Stimulated activated naive CD8-positive, alpha-beta T cell treated with anti-CD3 and anti-CD28 coated beads, Interleukin-15, Interleukin-2, amounts not matched to agents 100 ng/mL and 50 ng/mL, for 24 hours (primary cell): ENCODE measurements around the gene MAP1S.
"Not testable (repeated sequence)": the region's sequence is repeated elsewhere in the genome, so short reads cannot be mapped to it uniquely, and the experiment has no call there.

Experiments
- H3K27ac Mint-ChIP-seq: one replicate; pipeline ENCODE4 v1.8.0; 2021; ENCODE audit warnings: mild to moderate bottlenecking, mixed read lengths
- H3K27me3 Mint-ChIP-seq: one replicate; pipeline ENCODE4 v1.8.0; 2021; ENCODE audit warnings: mixed read lengths
- H3K36me3 Mint-ChIP-seq: one replicate; pipeline ENCODE4 v1.8.0; 2021; ENCODE audit warnings: low read depth, mixed read lengths
- H3K4me1 Mint-ChIP-seq: one replicate; pipeline ENCODE4 v1.8.0; 2021; ENCODE audit warnings: low read depth, mixed read lengths
- H3K4me3 Mint-ChIP-seq: one replicate; pipeline ENCODE4 v1.8.0; 2021; ENCODE audit warnings: mild to moderate bottlenecking, mixed read lengths
- H3K9me3 Mint-ChIP-seq: one replicate; pipeline ENCODE4 v1.8.0; 2021; ENCODE audit warnings: mixed read lengths

The MAP1S gene

GRCh38 chr19:17758515-17758914, 39.2 kb downstream of the MAP1S start:
- H3K4me3 Mint-ChIP-seq = no peak overlapping the region
- H3K27ac Mint-ChIP-seq = no peak overlapping the region
- no peaks in the 10 kb centered on the region for H3K27me3 Mint-ChIP-seq
- peaks cover 55% of the 10 kb centered on the region for H3K36me3 Mint-ChIP-seq
- H3K9me3 Mint-ChIP-seq = no peaks in the 10 kb centered on the region
- H3K4me1 Mint-ChIP-seq = peaks cover 47% of the 10 kb centered on the region

GRCh38 chr19:17761148-17761547, 41.9 kb downstream of the MAP1S start:
- Mint-ChIP-seq H3K27me3 (no peaks in the 10 kb centered on the region), H3K36me3 (peaks cover 61% of the 10 kb centered on the region), H3K9me3 (no peaks in the 10 kb centered on the region), H3K27ac (peak overlapping the region; percentile 52), H3K4me3 (no peak overlapping the region), H3K4me1 (peaks cover 33% of the 10 kb centered on the region)

- H3K4me1 Mint-ChIP-seq = peaks cover 28% of the 10 kb centered on the region
- H3K27ac Mint-ChIP-seq = no peak overlapping the region
- H3K27me3 Mint-ChIP-seq = no peaks in the 10 kb centered on the region
- H3K9me3 Mint-ChIP-seq = no peaks in the 10 kb centered on the region
- H3K4me3 Mint-ChIP-seq = no peak overlapping the region
- H3K36me3 Mint-ChIP-seq = peaks cover 56% of the 10 kb centered on the region
Measured at GRCh38 chr19:17762505-17763229, 43.4 kb downstream of the MAP1S start.

- Mint-ChIP-seq H3K4me3 (no peak overlapping the region), H3K9me3 (no peaks in the 10 kb centered on the region), H3K36me3 (peaks cover 54% of the 10 kb centered on the region), H3K27me3 (no peaks in the 10 kb centered on the region), H3K27ac (no peak overlapping the region), H3K4me1 (peaks cover 26% of the 10 kb centered on the region)
Measured at GRCh38 chr19:17764348-17764747, 45.1 kb downstream of the MAP1S start.

- Mint-ChIP-seq H3K9me3 (no peaks in the 10 kb centered on the region), H3K27ac (peak overlapping the region; percentile 34), H3K4me1 (peaks cover 20% of the 10 kb centered on the region), H3K36me3 (peaks cover 49% of the 10 kb centered on the region), H3K27me3 (no peaks in the 10 kb centered on the region), H3K4me3 (no peak overlapping the region)
Measured at GRCh38 chr19:17765069-17765618, 45.9 kb downstream of the MAP1S start.

- no peaks in the 10 kb centered on the region for H3K27me3 Mint-ChIP-seq
- no peak overlapping the region for H3K27ac Mint-ChIP-seq
- H3K4me1 Mint-ChIP-seq = peaks cover 8% of the 10 kb centered on the region
- no peaks in the 10 kb centered on the region for H3K9me3 Mint-ChIP-seq
- peaks cover 35% of the 10 kb centered on the region for H3K36me3 Mint-ChIP-seq
- no peak overlapping the region for H3K4me3 Mint-ChIP-seq
Measured at GRCh38 chr19:17766543-17767131, 47.4 kb downstream of the MAP1S start.

- H3K4me1 Mint-ChIP-seq = peaks cover 8% of the 10 kb centered on the region
Measured at GRCh38 chr19:17767559-17767958, 48.3 kb downstream of the MAP1S start.

GRCh38 chr19:17770613-17771012, 51.3 kb downstream of the MAP1S start:
- Mint-ChIP-seq H3K4me3 (no peak overlapping the region), H3K27me3 (no peaks in the 10 kb centered on the region), H3K9me3 (no peaks in the 10 kb centered on the region), H3K4me1 (peaks cover 4% of the 10 kb centered on the region), H3K36me3 (peaks cover 37% of the 10 kb centered on the region), H3K27ac (no peak overlapping the region)

More at GRCh38 chr19:17767559-17767958, 48.3 kb downstream of the MAP1S start:
- Mint-ChIP-seq H3K27me3 (no peaks in the 10 kb centered on the region), H3K4me3 (no peak overlapping the region), H3K36me3 (peaks cover 38% of the 10 kb centered on the region), H3K27ac (no peak overlapping the region), H3K9me3 (no peaks in the 10 kb centered on the region)

- Mint-ChIP-seq H3K27me3 (no peaks in the 10 kb centered on the region), H3K36me3 (peaks cover 44% of the 10 kb centered on the region), H3K4me1 (peaks cover 18% of the 10 kb centered on the region), H3K9me3 (no peaks in the 10 kb centered on the region), H3K27ac (peak overlapping the region; percentile 58), H3K4me3 (no peak overlapping the region)
Measured at GRCh38 chr19:17772172-17772571, 52.9 kb downstream of the MAP1S start.

- Mint-ChIP-seq H3K27ac (peak overlapping the region; percentile 40), H3K9me3 (no peaks in the 10 kb centered on the region), H3K4me1 (peaks cover 34% of the 10 kb centered on the region), H3K27me3 (no peaks in the 10 kb centered on the region), H3K36me3 (peaks cover 43% of the 10 kb centered on the region), H3K4me3 (no peak overlapping the region)
Measured at GRCh38 chr19:17775245-17775927, 56.1 kb downstream of the MAP1S start.

GRCh38 chr19:17775991-17776803, 56.9 kb downstream of the MAP1S start:
- H3K4me1 Mint-ChIP-seq = peaks cover 34% of the 10 kb centered on the region
- no peaks in the 10 kb centered on the region for H3K27me3 Mint-ChIP-seq
- peaks cover 43% of the 10 kb centered on the region for H3K36me3 Mint-ChIP-seq
- peak overlapping the region; percentile 26 for H3K4me3 Mint-ChIP-seq
- H3K9me3 Mint-ChIP-seq = no peaks in the 10 kb centered on the region
- H3K27ac Mint-ChIP-seq = peak overlapping the region; percentile 80

GRCh38 chr19:17777840-17778239, 58.6 kb downstream of the MAP1S start:
- Mint-ChIP-seq H3K36me3 (peaks cover 39% of the 10 kb centered on the region), H3K4me1 (peaks cover 34% of the 10 kb centered on the region)
- H3K9me3 Mint-ChIP-seq, H3K27me3 Mint-ChIP-seq, H3K4me3 Mint-ChIP-seq, H3K27ac Mint-ChIP-seq: not testable (repeated sequence)

GRCh38 chr19:17778251-17778967, 59.1 kb downstream of the MAP1S start:
- Mint-ChIP-seq H3K27me3 (no peaks in the 10 kb centered on the region), H3K4me3 (no peak overlapping the region), H3K9me3 (no peaks in the 10 kb centered on the region), H3K4me1 (peaks cover 34% of the 10 kb centered on the region), H3K27ac (peak overlapping the region; percentile 26), H3K36me3 (peaks cover 33% of the 10 kb centered on the region)
